GM18858 (cell line): ENCODE results near the gene PRICKLE4.

Source experiments
- ATAC-seq: cut with Tn5 transposase; IDR thresholded peaks from one replicate; pipeline ENCODE4 v1.9.1; 2021; ENCODE audit not compliant: unreplicated experiment

PRICKLE4 gene

GRCh38 chr6:41770381-41771057, 10.1 kb upstream of the PRICKLE4 start:
- ATAC-seq: no peak

GRCh38 chr6:41771058-41771983, 9.3 kb upstream of the PRICKLE4 start:
- ATAC-seq: no peak

GRCh38 chr6:41774841-41775240, 5.7 kb upstream of the PRICKLE4 start:
- ATAC-seq: no peak

- ATAC-seq: no peak
Observed at GRCh38 chr6:41775293-41775882, 5.2 kb upstream of the PRICKLE4 start.

GRCh38 chr6:41777551-41778285, 2.9 kb upstream of the PRICKLE4 start:
- ATAC-seq: no peak

GRCh38 chr6:41778895-41779294, 1.7 kb upstream of the PRICKLE4 start:
- ATAC-seq: no peak

- no peak for ATAC-seq
Observed at GRCh38 chr6:41779336-41779735, 1.2 kb upstream of the PRICKLE4 start.

- ATAC-seq: peak; percentile 93
Observed at GRCh38 chr6:41779788-41780550, 613 bp upstream of the PRICKLE4 start, which contains the start of gene FRS3. Gene FRS3, minus strand, starts transcription at chr6:41779900. Its CDS starts 2,913 bp downstream, at chr6:41776987.

- ATAC-seq: no peak
Observed at GRCh38 chr6:41781366-41781730, 766 bp downstream of the PRICKLE4 start.

- no peak for ATAC-seq
Observed at GRCh38 chr6:41783106-41783780, 2.7 kb downstream of the PRICKLE4 start.

GRCh38 chr6:41784581-41785171, 4.1 kb downstream of the PRICKLE4 start:
- no peak for ATAC-seq

- no peak for ATAC-seq
Observed at GRCh38 chr6:41785254-41785653, 4.7 kb downstream of the PRICKLE4 start.

- ATAC-seq: no peak
Observed at GRCh38 chr6:41785689-41786450, 5.3 kb downstream of the PRICKLE4 start.

- ATAC-seq: peak; percentile 34
Observed at GRCh38 chr6:41786451-41787218, 6.1 kb downstream of the PRICKLE4 start.

GRCh38 chr6:41787219-41787917, 6.8 kb downstream of the PRICKLE4 start, which contains the start of gene TOMM6:
Gene TOMM6, plus strand, starts transcription at chr6:41787694. Its CDS starts 4 bp downstream, at chr6:41787698.
- ATAC-seq: peak; percentile 59

- no peak for ATAC-seq
Observed at GRCh38 chr6:41789390-41789724, 8.8 kb downstream of the PRICKLE4 start.

GRCh38 chr6:41790045-41790444, 9.5 kb downstream of the PRICKLE4 start:
- ATAC-seq: no peak
